ENCODE measurements around the gene PHACTR1. TPM values are rescaled to one million over a fixed set of nuclear protein-coding genes. Genes with fewer than 3 reads are reported as not detected.

The PHACTR1 gene
- total and polyA plus RNA-seq, 5 experiments from 2014 or later = 0.07 to 3.0 (median 0.70) TPM

DNA sequence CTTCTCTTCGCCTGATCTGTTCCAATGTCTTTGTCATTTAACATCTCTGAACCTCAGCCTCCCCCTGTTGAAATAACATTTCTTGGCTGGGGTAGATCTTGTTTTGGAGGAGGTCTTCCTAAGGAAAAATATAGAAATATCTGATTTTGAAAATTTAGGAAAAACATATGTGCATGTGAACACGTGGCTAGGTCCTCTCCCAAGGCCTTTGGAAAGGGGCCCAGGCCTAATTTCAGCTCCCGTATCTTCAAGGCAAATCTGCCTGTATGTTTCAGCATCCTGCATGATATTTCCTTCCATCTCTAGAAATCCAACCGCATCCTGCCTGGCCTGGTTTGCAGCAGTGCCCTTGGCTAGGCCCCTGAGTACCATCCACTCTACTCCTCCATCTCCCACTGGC, 261.2 kb downstream of the PHACTR1 start:
- peaks cover 0 to 1% (median 0%) of the 10 kb centered on the region in 4 donors for H3K4me1 Mint-ChIP-seq
- POLR2A ChIA-PET = no interaction called here

DNA sequence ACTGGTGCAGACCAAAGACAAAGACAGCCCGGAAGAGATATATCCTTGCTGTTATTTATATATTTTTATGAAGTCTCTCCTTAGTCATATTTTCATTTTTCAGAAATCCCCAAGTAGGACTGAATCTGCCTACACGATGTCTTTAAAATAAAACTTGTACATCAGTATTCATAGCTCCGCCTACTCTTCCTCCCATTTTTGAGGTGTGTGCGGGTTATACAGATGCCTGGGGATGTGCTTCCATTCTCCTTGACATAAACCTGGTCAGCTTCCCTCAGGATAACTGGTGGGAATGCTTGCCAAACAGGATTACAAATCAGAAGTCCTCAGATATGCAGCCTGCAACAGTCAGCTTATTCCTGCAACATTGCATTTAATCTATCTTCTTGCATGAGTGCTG, 264.2 kb downstream of the PHACTR1 start:
- Mint-ChIP-seq H3K36me3 (peaks cover 0 to 6% (median 0%) of the 10 kb centered on the region in 3 donors), H3K9me3 (peaks cover 0 to 11% (median 0%) of the 10 kb centered on the region in 9 donors), H3K4me1 (peaks cover 0 to 1% (median 0%) of the 10 kb centered on the region in 4 donors), H3K27me3 (peaks cover 0 to 8% (median 5%) of the 10 kb centered on the region in 5 donors), H3K4me3 (no peak overlapping the region), H3K27ac (no peak overlapping the region)
- ATAC-seq = no peak
- DNase-seq = no peak
- POLR2A ChIA-PET = no interaction called here

More for the DNA sequence above, 261.2 kb downstream of the PHACTR1 start:
- H3K9me3 Mint-ChIP-seq = peaks cover 0 to 7% (median 0%) of the 10 kb centered on the region in 9 donors
- H3K27ac Mint-ChIP-seq = no peak overlapping the region
- ATAC-seq (no peak), DNase-seq (no peak)
- H3K27me3 Mint-ChIP-seq = peaks cover 2 to 21% (median 5%) of the 10 kb centered on the region in 5 donors
- no peak overlapping the region for H3K4me3 Mint-ChIP-seq
- peaks cover 0 to 6% (median 0%) of the 10 kb centered on the region in 3 donors for H3K36me3 Mint-ChIP-seq

DNA sequence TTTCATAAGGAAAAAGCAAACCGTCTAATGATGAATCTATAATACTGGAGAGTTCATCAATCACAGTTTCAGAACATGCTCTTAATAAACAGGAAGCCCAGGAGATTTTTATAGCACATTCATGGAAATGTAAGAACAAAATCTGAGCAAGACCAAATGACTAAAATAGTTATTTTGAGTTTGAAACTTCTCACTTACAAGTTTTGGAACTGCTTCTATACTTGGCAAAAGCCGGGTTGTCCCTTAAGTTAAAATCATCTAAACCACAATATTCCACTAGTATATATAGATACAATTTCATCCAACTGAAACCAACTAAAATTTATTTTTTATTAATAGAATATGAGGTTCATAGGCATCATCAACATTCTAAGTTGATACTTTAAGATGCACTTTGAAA, 268.2 kb downstream of the PHACTR1 start:
- DNase-seq (no peak), ATAC-seq (no peak)
- POLR2A ChIA-PET = no interaction called here
- peaks cover 3 to 14% (median 7%) of the 10 kb centered on the region in 5 donors for H3K27me3 Mint-ChIP-seq
- H3K27ac Mint-ChIP-seq = no peak overlapping the region
- peaks cover 0 to 11% (median 0%) of the 10 kb centered on the region in 9 donors for H3K9me3 Mint-ChIP-seq
- H3K4me3 Mint-ChIP-seq = no peak overlapping the region
- H3K4me1 Mint-ChIP-seq = peaks cover 0 to 1% (median 0%) of the 10 kb centered on the region in 4 donors
- peaks cover 0 to 6% (median 0%) of the 10 kb centered on the region in 3 donors for H3K36me3 Mint-ChIP-seq

DNA sequence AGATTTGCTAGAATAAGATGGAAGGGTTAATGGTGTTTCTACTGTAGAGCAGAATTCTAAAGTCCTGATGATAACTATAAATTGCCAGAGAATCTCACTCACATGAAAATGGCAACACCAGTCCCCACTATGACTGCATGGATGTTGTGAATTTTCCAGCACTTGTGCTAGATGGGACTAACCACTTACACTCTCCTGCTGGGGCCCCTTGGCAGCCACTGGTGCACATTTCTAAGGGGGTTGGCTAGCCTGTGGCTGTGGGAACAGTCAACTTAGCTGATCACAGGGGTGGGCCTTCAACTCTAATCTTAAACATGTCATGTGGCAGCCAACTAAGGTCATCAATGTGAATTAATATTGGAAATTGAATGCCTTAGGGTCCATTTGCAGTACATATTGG, 271.2 kb downstream of the PHACTR1 start:
- no peak for ATAC-seq
- H3K4me3 Mint-ChIP-seq = no peak overlapping the region
- no peaks in the 10 kb centered on the region for H3K36me3 Mint-ChIP-seq
- DNase-seq = no peak
- POLR2A ChIA-PET = no interaction called here
- H3K27ac Mint-ChIP-seq = no peak overlapping the region
- no peaks in the 10 kb centered on the region for H3K4me1 Mint-ChIP-seq
- peaks cover 4 to 13% (median 8%) of the 10 kb centered on the region in 5 donors for H3K27me3 Mint-ChIP-seq
- H3K9me3 Mint-ChIP-seq = peaks cover 0 to 4% (median 0%) of the 10 kb centered on the region in 9 donors

DNA sequence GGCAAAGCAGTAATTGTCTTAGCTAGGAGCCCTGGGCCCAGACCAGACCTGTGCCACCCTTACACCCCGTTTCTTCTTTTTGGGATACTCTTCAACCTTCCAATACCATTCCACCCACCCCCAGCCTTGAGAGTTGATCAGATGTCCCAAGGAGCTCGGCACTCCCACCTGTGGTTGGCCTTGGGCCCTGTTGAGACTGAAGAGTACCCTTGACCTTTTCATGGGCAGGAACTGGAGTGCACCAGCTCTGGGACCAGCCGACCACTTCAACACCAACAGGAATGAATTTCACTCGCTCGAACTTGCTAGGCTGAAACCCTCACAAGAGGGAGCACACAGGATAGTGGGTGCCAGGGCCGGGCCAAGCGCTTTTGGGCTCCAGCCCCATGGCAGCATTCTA, 273.6 kb downstream of the PHACTR1 start:
- no peak for ATAC-seq
- H3K36me3 Mint-ChIP-seq = peaks cover 0 to 11% (median 4%) of the 10 kb centered on the region in 3 donors
- no peak for DNase-seq
- H3K27me3 Mint-ChIP-seq = peaks cover 6 to 28% (median 8%) of the 10 kb centered on the region in 5 donors
- POLR2A ChIA-PET = no interaction called here
- peaks cover 0 to 22% (median 10%) of the 10 kb centered on the region in 9 donors for H3K9me3 Mint-ChIP-seq
- no peak overlapping the region for H3K27ac Mint-ChIP-seq
- no peak overlapping the region for H3K4me3 Mint-ChIP-seq
- H3K4me1 Mint-ChIP-seq = no peaks in the 10 kb centered on the region

DNA sequence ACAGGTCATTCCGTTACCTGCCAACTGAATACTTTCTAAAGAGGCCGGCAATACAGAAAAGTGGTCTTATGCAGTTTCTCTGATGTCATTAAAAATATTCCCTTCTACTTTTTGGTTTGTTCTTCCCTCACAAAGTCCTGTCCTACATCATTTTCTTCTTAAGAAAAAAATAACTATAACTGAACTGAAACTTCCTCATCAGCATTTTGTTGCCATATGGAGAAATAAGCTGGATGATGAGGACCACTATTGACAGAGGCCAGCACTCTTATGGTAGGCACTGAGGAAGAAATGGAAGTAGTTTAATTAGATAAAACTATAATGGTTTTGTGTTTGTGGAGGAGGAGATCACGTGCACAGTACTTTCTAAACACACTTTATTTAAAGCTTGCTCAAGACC, 274.9 kb downstream of the PHACTR1 start:
- Mint-ChIP-seq H3K4me3 (no peak overlapping the region), H3K27ac (no peak overlapping the region), H3K9me3 (peaks cover 0 to 23% (median 10%) of the 10 kb centered on the region in 9 donors), H3K27me3 (peaks cover 6 to 28% (median 8%) of the 10 kb centered on the region in 5 donors), H3K36me3 (peaks cover 0 to 11% (median 4%) of the 10 kb centered on the region in 3 donors), H3K4me1 (no peaks in the 10 kb centered on the region)
- ATAC-seq = no peak
- POLR2A ChIA-PET = no interaction called here
- DNase-seq = no peak

DNA sequence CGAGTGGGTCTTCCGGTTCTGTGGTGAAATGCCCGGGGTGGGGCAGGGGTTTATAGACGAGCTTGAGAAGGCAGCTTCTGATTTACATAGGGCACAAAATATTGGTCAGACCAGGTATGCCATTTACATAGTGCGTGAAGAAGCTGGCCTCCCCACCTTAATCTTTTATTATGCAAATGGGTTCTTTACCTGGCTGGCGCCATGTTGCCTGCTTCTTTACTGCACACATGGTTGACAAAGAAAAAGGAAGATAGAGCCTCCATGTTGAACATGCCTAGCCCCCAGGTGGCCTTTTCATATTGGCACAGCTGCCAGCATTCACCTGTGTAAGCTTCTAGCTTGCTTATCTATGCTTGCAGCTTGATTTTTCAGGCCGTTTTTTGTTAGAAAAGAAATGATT, 276.2 kb downstream of the PHACTR1 start:
- no peak for ATAC-seq
- Mint-ChIP-seq H3K27ac (no peak overlapping the region), H3K36me3 (peaks cover 0 to 11% (median 4%) of the 10 kb centered on the region in 3 donors), H3K4me1 (no peaks in the 10 kb centered on the region), H3K4me3 (no peak overlapping the region), H3K9me3 (peaks cover 0 to 23% (median 10%) of the 10 kb centered on the region in 9 donors), H3K27me3 (peaks cover 4 to 28% (median 8%) of the 10 kb centered on the region in 5 donors)
- POLR2A ChIA-PET = no interaction called here
- no peak for DNase-seq

DNA sequence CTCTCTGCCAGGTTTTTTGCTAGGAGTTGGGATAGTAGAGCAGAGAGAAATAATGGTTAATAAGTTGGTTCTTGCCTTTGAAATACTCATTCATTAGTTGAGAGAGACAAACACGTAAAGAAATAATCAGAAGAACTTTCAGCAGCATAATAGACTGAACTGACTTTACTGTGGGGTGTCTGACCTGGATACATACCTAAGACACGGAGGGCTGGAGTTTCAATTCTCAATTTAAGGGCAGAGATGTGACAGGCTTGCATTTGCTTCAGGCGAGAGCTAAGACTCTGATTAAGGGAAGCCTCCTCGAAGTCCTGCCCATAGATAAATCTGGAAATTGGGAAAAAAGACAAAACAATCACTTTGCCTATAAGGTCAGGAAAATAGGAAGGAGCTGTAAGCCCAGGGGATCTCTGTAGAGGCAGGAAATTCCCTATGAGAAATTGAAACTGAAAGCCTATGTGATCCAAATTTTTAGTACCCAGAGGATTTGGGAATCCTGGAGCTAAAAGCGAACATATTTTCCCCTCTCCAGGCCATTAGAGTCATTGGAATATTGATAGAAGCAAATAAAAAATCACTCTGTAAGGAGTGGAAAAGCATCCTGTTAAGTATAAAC, 276.8 kb downstream of the PHACTR1 start:
- POLR2A ChIA-PET = no interaction called here
- H3K27ac Mint-ChIP-seq = no peak overlapping the region
- H3K4me1 Mint-ChIP-seq = no peaks in the 10 kb centered on the region
- peaks cover 0 to 11% (median 4%) of the 10 kb centered on the region in 3 donors for H3K36me3 Mint-ChIP-seq
- peaks cover 4 to 28% (median 8%) of the 10 kb centered on the region in 5 donors for H3K27me3 Mint-ChIP-seq
- ATAC-seq = no peak
- H3K4me3 Mint-ChIP-seq = no peak overlapping the region
- DNase-seq = no peak
- H3K9me3 Mint-ChIP-seq = peaks cover 0 to 23% (median 10%) of the 10 kb centered on the region in 9 donors

DNA sequence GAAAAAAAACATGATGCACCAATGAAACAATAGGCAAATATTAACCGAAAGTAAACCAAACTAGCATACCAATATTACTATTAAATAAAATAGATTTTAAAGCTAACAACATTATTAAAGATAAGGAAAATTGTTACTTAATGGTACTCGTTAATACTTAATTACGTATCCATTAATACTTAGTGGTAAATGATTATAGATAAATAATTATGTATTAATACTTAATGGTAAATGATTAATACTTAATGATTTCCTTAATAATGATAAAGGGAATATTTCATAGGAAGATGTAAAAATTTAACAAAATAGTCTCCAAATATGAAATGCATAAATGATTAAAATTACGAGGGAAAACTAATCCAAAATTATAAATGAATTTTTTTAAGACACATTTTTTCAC, 278.9 kb downstream of the PHACTR1 start:
- Mint-ChIP-seq H3K9me3 (peaks cover 0 to 23% (median 8%) of the 10 kb centered on the region in 9 donors), H3K4me3 (no peak overlapping the region), H3K27me3 (peaks cover 2 to 20% (median 8%) of the 10 kb centered on the region in 5 donors), H3K27ac (no peak overlapping the region), H3K4me1 (no peaks in the 10 kb centered on the region), H3K36me3 (peaks cover 0 to 11% (median 4%) of the 10 kb centered on the region in 3 donors)
- DNase-seq (no peak), ATAC-seq (no peak)
- POLR2A ChIA-PET = no interaction called here

DNA sequence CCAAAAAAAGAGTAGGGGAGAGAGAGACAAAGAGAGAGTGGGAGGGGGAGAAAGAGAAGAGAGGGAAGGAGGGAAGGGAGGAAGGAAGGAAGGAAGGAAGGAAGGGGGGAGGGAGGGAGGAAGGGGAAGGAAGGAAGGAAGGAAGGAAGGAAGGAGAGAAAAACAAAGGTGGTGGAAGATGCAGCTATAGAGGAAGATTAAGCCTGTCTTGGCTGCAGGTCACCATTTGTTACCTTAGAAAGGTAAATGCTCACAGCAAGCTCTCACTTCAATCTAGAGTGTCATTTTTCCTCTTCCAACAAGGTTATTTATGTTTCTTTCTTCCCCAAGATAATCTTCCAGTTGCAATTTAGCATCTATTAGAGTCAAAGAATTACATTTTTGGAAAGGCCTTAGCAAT, 284.0 kb downstream of the PHACTR1 start:
- Mint-ChIP-seq H3K27ac (no peak overlapping the region), H3K4me1 (no peaks in the 10 kb centered on the region), H3K4me3 (no peak overlapping the region), H3K9me3 (no peaks in the 10 kb centered on the region), H3K36me3 (no peaks in the 10 kb centered on the region), H3K27me3 (peaks cover 0 to 10% (median 0%) of the 10 kb centered on the region in 5 donors)
- ATAC-seq (no peak), DNase-seq (no peak)
- POLR2A ChIA-PET = no interaction called here

DNA sequence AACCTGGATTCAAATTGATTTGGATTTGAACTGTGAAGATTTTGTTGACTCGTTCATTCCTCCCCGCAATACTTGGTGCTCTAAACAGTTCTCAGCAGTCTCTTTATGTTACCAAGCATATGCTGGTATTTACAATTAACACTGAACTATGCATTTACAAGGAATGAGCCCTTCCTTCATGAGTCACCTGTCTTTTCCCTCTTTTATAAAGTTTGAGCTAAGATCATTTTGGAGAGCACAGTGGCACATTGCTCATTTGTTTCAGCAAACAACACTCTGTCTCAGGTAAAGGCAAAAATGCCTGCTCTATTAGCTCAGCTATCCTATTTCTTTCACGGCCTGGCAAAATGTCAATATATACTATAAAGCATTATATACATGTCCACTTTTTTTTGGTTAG, 285.4 kb downstream of the PHACTR1 start:
- POLR2A ChIA-PET = no interaction called here
- peaks cover 0 to 23% (median 5%) of the 10 kb centered on the region in 5 donors for H3K27me3 Mint-ChIP-seq

DNA sequence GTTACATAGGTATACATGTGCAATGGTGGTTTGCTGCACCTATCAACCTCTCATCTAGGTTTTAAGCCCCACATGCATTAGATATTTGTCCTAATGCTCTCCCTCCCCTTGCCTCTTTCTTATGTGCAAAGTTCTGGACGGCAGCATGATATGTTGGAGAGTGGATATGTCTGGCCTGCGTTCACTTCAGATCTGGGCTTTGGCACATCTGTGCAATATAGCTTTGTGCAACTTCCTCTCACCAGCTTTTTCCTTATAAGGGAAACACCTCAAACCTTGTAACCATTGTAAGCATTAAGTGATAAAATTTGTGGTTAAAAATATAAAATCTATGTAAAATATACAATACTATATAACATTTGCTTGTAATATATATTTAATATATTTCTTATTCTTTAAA, 288.0 kb downstream of the PHACTR1 start:
- H3K9me3 Mint-ChIP-seq = no peaks in the 10 kb centered on the region
- POLR2A ChIA-PET = no interaction called here
- H3K27ac Mint-ChIP-seq = no peak overlapping the region
- no peaks in the 10 kb centered on the region for H3K36me3 Mint-ChIP-seq
- H3K27me3 Mint-ChIP-seq = peaks cover 5 to 48% (median 15%) of the 10 kb centered on the region in 5 donors
- no peak for ATAC-seq
- DNase-seq = no peak
- H3K4me3 Mint-ChIP-seq = no peak overlapping the region
- no peaks in the 10 kb centered on the region for H3K4me1 Mint-ChIP-seq

More for the DNA sequence above, 285.4 kb downstream of the PHACTR1 start:
- no peak overlapping the region for H3K4me3 Mint-ChIP-seq
- ATAC-seq (no peak), DNase-seq (no peak)
- H3K27ac Mint-ChIP-seq = no peak overlapping the region
- no peaks in the 10 kb centered on the region for H3K36me3 Mint-ChIP-seq
- H3K4me1 Mint-ChIP-seq = no peaks in the 10 kb centered on the region
- no peaks in the 10 kb centered on the region for H3K9me3 Mint-ChIP-seq

DNA sequence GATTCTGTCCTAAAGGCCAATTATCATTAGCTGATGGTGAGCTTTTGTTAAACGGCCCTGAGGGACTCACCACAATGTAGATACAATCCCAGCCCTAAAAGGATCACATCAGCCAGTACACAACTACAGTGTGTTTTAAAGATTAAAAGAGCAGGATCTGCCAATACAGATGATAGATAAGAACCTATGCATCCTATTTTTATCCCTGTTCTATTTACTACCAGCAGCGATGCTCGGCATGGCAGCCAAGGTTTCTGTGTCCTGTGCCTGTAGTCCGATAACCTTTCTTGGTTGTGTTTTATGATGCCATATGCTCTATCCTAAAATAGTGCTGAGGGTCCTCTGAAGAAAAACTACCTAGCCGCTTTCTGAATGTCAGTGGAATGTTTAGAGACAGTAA, 289.4 kb downstream of the PHACTR1 start:
- no peak for ATAC-seq
- Mint-ChIP-seq H3K36me3 (no peaks in the 10 kb centered on the region), H3K27me3 (peaks cover 13 to 62% (median 25%) of the 10 kb centered on the region in 5 donors), H3K27ac (no peak overlapping the region), H3K4me3 (no peak overlapping the region), H3K9me3 (no peaks in the 10 kb centered on the region), H3K4me1 (no peaks in the 10 kb centered on the region)
- DNase-seq = no peak
- POLR2A ChIA-PET = no interaction called here

Data from naive thymus-derived CD8-positive, alpha-beta T cell (primary cell).